Stimulated activated naive CD8-positive, alpha-beta T cell treated with anti-CD3 and anti-CD28 coated beads, Interleukin-15, Interleukin-2, amounts not matched to agents 100 ng/mL and 50 ng/mL, for 24 hours (primary cell): Measurements from ENCODE around the gene DUSP8.
"Not testable (repeated sequence)": the region's sequence is repeated elsewhere in the genome, so short reads cannot be mapped to it uniquely, and the experiment has no call there.

Experiments used
- H3K27ac Mint-ChIP-seq: one replicate; pipeline ENCODE4 v1.8.0; 2021; ENCODE audit warnings: mild to moderate bottlenecking, mixed read lengths
- H3K27me3 Mint-ChIP-seq: one replicate; pipeline ENCODE4 v1.8.0; 2021; ENCODE audit warnings: mixed read lengths
- H3K36me3 Mint-ChIP-seq: one replicate; pipeline ENCODE4 v1.8.0; 2021; ENCODE audit warnings: low read depth, mixed read lengths
- H3K4me1 Mint-ChIP-seq: one replicate; pipeline ENCODE4 v1.8.0; 2021; ENCODE audit warnings: low read depth, mixed read lengths
- H3K4me3 Mint-ChIP-seq: one replicate; pipeline ENCODE4 v1.8.0; 2021; ENCODE audit warnings: mild to moderate bottlenecking, mixed read lengths
- H3K9me3 Mint-ChIP-seq: one replicate; pipeline ENCODE4 v1.8.0; 2021; ENCODE audit warnings: mixed read lengths

The DUSP8 gene

DNA sequence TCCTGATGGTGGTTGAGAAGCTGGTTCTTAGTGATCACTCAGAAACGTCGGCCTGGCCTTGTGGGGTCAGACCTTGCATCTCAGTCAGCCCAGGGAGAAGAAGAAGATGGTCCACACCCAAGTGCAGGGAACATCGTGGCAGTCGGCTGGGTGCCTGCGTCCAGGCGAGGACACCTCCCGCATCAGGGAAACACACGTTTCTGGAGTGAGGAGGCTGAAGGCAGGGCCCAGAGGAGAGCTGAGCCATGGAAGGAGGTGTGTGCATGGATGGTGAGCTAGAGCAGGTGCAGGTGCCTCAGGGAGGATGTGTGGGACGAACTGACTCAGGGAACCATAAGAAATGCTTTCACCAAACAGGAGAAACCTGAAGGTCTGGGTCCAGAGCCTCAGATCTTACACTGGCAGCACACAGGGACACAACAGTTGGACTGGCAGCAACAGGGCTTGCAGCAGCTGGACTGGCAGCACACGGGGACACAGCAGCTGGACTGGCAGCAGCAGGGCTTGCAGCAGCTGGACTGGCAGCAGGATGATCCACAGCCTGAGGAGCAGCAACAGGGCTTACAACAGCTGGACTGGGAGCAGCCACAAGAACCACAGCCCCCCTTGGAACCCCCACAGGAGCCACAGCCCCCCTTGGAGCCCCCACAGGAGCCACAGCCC lies 25.4 kb upstream of the DUSP8 start:
- Mint-ChIP-seq H3K27me3 (peaks cover 54% of the 10 kb centered on the region), H3K9me3 (no peaks in the 10 kb centered on the region), H3K4me1 (no peaks in the 10 kb centered on the region), H3K36me3 (no peaks in the 10 kb centered on the region), H3K27ac (no peak overlapping the region), H3K4me3 (no peak overlapping the region)

DNA sequence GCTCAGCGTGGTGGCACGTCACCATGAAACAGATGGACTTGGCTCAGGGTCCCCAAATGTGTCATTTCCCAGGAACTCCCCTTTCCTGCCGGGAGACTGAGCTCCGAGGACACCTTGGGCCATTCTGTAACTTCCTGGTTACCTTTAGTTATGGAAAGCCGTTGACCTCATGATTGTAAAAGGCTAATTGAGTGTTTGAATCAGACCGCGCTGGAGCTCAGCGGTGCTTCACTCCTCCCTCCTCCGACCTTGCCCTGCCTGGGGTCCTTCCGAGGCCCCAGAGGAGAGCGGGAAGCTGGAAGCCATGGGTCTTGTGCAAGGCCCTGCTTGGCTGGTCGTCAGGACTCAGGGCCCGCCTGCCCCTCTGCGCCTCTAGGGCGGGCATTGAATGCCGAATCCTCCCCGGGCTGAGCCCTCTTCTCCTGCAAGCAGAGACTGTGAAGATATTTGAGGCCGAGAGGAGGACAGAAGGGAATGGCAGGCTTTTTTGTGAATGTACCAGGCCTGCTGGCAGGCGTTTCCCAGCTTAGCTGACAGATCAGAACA lies 24.6 kb upstream of the DUSP8 start:
- not testable (repeated sequence) for H3K4me1 Mint-ChIP-seq, H3K4me3 Mint-ChIP-seq, H3K9me3 Mint-ChIP-seq, H3K36me3 Mint-ChIP-seq, H3K27ac Mint-ChIP-seq
- H3K27me3 Mint-ChIP-seq, result peaks cover 46% of the 10 kb centered on the region

DNA sequence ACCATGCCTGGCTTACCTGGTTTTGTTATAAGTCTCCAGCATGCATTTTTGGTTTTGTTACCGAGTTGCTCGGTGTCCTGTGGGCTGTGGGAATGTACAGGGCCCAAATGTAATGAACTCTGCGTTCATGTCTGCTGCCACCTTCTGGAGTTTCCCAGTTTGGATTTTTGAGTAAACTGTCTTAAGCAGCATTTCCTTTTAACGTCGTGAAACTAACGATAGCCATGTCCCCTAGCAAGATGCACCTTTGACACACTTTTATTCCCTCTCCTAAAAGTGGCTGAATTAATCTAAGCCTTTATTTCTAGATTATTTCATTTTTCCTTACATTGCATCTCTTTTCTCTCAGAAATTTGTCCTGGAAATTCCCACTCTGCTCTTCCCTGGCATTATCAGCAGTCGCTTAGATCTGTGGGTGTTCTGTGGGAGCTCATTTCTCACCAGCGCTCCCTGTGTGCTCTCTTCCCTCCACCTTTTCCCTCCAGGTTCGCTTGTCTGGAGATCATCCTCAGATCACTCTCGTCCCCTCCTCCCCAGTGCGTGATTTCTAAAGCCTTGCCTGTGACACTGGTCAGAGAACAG lies 24.0 kb upstream of the DUSP8 start:
- not testable (repeated sequence) for H3K4me3 Mint-ChIP-seq, H3K36me3 Mint-ChIP-seq, H3K27ac Mint-ChIP-seq, H3K9me3 Mint-ChIP-seq, H3K4me1 Mint-ChIP-seq
- H3K27me3 Mint-ChIP-seq, result peaks cover 45% of the 10 kb centered on the region

DNA sequence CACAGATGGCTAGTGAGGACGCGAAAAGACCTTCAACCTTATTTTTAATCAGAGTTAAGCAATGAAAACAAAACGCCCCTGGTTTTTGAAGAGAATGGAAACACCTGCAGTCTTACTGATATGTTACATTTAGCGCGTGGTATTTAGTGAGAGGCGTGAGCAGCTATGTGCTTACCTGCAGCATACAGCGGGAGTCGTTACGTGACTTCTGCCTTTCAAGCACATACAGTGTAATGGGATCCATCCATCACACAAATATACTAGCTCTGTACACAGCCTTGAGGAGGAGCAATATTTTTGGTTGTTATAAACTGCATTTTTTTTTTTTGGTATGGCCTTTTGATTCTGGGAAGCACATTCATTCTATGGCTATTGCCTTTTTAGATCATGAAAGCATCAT lies 20.6 kb upstream of the DUSP8 start:
- H3K36me3 Mint-ChIP-seq, result no peaks in the 10 kb centered on the region
- peaks cover 27% of the 10 kb centered on the region for H3K27me3 Mint-ChIP-seq
- H3K4me3 Mint-ChIP-seq, result no peak overlapping the region
- H3K9me3 Mint-ChIP-seq, result peaks cover 4% of the 10 kb centered on the region
- H3K27ac Mint-ChIP-seq, result no peak overlapping the region
- peaks cover 12% of the 10 kb centered on the region for H3K4me1 Mint-ChIP-seq

DNA sequence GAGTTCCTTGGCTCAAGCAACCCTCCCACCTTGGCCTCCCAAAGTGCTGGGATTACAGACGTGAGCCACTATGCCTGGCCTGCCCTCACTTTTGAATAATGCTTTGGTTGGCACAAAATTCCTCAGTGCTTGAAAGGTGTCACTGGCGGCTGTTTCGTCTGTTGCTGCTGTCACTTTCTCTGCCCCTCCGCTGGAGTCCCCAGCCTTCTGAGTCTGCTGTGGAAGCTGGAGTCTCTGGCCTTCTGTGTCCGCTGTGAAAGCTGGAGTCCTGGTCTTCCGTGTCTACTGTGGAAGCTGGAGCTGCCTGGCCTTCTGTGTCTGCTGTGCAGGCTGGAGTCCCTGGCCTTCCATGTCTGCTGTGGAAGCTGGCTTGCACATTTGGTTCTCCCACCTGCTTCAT lies 17.9 kb upstream of the DUSP8 start:
- H3K9me3 Mint-ChIP-seq, result peaks cover 4% of the 10 kb centered on the region
- peaks cover 14% of the 10 kb centered on the region for H3K27me3 Mint-ChIP-seq
- H3K36me3 Mint-ChIP-seq, result no peaks in the 10 kb centered on the region
- peaks cover 12% of the 10 kb centered on the region for H3K4me1 Mint-ChIP-seq
- no peak overlapping the region for H3K27ac Mint-ChIP-seq
- no peak overlapping the region for H3K4me3 Mint-ChIP-seq

DNA sequence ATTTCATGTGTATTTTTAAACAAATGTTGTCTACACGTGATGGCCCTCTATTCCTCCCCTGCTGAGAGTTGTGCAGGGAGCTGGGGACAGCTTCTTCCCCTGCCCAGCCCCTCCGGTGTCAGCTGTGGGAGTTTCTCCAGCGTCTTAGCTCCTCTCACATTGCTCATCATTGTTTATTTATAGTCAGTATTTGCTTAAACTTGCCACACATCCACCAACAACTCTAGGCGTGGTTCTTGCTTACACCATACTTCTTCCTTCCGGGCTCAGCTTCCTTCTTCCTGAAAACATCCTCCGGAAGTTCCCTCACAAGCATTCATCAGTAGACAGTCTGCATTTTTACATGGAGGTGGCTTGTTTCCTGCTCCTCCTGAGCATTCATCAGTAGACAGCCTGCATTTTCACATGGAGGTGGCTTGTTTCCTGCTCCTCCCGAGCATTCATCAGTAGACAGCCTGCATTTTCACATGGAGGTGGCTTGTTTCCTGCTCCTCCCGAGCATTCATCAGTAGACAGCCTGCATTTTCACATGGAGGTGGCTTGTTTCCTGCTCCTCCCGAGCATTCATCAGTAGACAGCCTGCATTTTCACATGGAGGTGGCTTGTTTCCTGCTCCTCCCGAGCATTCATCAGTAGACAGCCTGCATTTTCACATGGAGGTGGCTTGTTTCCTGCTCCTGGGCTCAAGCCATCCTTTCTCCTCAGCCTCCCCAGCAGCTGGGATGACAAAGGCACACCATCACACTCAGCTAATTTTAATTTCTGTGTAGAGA lies 17.3 kb upstream of the DUSP8 start:
- peaks cover 14% of the 10 kb centered on the region for H3K27me3 Mint-ChIP-seq
- H3K9me3 Mint-ChIP-seq, H3K36me3 Mint-ChIP-seq: not testable (repeated sequence)
- H3K4me3 Mint-ChIP-seq, result peak overlapping the region; percentile 38
- H3K4me1 Mint-ChIP-seq, result peaks cover 13% of the 10 kb centered on the region
- peak overlapping the region; percentile 71 for H3K27ac Mint-ChIP-seq

DNA sequence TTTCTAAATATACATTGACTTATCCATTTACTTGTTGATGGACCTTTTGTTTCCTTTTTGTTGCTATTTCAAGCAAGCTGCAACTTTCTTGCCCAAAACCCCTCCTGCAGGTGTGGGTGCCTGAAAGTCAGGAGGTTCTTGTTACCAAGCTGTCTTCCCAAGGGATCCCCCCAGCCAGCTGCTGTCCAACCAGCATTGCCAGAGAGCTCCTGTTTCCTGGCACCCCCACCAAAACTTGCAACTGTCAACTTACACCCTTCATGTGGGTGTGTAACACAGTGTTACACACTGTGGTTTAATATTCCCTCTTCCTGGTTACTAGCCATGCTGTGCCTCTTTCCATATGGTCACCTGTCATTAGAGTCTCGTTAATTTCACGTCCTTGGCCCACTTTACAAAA lies 14.6 kb upstream of the DUSP8 start:
- Mint-ChIP-seq H3K27me3 (peaks cover 16% of the 10 kb centered on the region), H3K36me3 (no peaks in the 10 kb centered on the region), H3K4me3 (no peak overlapping the region), H3K9me3 (peaks cover 4% of the 10 kb centered on the region), H3K27ac (no peak overlapping the region), H3K4me1 (peaks cover 18% of the 10 kb centered on the region)

DNA sequence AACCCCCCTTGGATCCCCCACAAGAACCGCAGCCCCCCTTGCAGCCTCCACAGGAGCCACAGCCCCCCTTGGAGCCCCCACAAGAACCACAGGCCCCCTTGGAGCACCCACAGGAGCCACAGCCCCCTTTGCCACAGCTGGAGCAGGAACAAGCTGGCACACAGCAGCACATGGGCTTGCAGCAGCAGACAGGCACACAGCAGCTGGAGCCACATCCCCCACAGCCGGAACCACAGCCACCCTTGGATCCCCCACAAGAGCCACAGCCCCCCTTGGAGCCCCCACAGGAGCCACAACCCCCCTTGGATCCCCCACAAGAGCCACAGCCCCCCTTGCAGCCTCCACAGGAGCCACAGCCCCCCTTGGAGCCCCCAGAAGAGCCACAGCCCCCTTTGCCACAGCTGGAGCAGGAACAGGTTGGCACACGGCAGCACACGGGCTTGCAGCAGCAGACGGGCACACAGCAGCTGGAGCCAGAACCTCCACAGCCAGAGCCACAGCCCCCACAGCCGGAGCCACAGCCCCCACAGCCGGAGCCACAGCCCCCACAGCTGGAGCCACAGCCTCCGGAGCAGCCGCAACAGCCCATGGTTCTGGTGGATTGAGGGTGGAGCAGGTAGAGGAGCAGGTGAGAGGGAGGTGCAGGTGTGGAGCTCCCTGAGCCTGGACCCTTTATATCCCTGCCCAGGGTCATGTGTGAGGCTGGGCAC lies 12.7 kb upstream of the DUSP8 start, which contains the start of gene KRTAP5-1:
TSS of gene KRTAP5-1 (minus strand) at position 623 of the 710 bp plus-strand sequence. CDS start at position 589, 34 bp downstream.
- H3K27ac Mint-ChIP-seq, H3K4me3 Mint-ChIP-seq, H3K36me3 Mint-ChIP-seq, H3K9me3 Mint-ChIP-seq: not testable (repeated sequence)
- Mint-ChIP-seq H3K4me1 (peaks cover 18% of the 10 kb centered on the region), H3K27me3 (peaks cover 16% of the 10 kb centered on the region)

DNA sequence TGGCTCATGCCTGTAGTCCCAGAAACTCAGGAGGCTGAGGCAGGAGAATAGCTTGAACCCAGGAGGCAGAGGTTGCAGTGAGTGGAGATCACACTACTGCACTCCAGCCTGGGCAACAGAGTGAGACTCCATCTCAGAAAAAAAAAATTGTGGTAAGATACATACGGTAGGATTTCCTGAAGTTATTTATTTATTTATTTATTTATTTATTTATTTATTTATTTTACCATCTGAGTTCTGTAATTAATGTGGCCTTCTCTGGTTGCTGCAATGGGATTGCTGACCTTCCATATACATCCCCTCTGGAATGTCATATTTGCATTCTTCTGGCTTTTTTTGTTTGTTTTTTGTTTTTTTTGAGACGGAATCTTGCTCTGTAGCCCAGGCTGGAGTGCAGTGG lies 10.8 kb upstream of the DUSP8 start:
- peaks cover 16% of the 10 kb centered on the region for H3K27me3 Mint-ChIP-seq
- H3K4me1 Mint-ChIP-seq, H3K4me3 Mint-ChIP-seq, H3K9me3 Mint-ChIP-seq, H3K36me3 Mint-ChIP-seq, H3K27ac Mint-ChIP-seq: not testable (repeated sequence)

DNA sequence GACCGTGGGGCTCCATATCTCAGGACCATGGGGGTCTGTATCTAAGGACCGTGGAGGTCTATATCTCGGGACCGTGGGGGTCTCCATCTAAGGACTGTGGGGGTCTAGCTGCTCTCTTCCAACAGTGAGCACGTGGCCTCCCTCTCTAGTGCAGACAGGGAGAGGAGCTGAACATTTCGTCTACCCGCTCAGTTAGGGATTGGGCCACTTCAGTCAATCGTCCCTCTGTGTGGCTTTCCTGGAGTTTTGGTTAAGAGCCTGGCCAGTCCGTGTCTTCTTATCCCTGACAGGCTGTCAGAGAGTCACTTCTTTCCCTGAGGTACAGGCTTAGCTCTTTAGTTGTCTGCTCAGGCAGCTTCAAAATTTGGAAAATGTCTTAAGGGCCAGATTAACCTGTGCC lies 9.9 kb upstream of the DUSP8 start:
- H3K9me3 Mint-ChIP-seq, result peaks cover 8% of the 10 kb centered on the region
- peaks cover 6% of the 10 kb centered on the region for H3K4me1 Mint-ChIP-seq
- no peaks in the 10 kb centered on the region for H3K36me3 Mint-ChIP-seq
- no peak overlapping the region for H3K4me3 Mint-ChIP-seq
- no peak overlapping the region for H3K27ac Mint-ChIP-seq
- peaks cover 16% of the 10 kb centered on the region for H3K27me3 Mint-ChIP-seq

DNA sequence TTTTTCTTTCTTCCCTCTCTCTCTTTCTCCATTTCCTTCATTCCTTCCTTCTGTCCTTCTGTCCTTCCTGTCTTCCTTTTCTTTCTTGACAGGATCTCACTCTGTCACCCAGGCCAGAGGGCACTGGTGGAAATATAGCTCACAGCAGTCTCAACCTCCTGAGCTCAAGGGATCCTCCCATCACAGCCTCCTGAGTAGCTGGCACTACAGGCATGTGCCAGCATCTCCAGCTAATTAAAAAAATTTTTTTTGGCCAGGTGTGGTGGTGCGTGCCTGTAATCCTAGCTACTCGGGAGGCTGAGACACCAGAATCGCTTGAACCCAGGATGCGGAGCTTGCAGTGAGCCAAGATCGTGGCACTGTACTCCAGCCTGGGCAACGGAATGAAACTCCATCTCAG lies 4.8 kb upstream of the DUSP8 start:
- peaks cover 8% of the 10 kb centered on the region for H3K9me3 Mint-ChIP-seq
- no peaks in the 10 kb centered on the region for H3K36me3 Mint-ChIP-seq
- H3K27me3 Mint-ChIP-seq, result peaks cover 3% of the 10 kb centered on the region
- no peak overlapping the region for H3K27ac Mint-ChIP-seq
- H3K4me3 Mint-ChIP-seq, result no peak overlapping the region
- H3K4me1 Mint-ChIP-seq, result no peaks in the 10 kb centered on the region

DNA sequence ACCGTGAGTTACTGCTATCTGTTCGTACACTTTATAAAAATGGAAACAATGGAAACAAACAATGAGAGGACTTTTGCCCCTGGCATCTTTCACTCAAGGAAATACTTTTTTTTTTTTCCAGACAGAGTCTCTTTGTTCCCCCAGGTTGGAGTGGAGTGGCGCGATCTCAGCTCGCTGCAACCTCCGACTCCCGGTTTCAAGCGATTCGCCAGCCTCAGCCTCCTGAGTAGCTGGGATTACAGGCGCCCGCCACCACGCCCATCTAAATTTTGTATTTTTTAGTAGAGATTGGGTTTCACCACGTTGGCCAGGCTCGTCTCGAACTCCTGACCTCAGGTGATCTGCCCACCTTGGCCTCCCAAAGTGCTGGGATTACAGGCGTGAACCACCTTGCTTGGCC lies 3.7 kb upstream of the DUSP8 start:
- not testable (repeated sequence) for H3K27ac Mint-ChIP-seq, H3K9me3 Mint-ChIP-seq, H3K4me1 Mint-ChIP-seq, H3K4me3 Mint-ChIP-seq, H3K36me3 Mint-ChIP-seq, H3K27me3 Mint-ChIP-seq

DNA sequence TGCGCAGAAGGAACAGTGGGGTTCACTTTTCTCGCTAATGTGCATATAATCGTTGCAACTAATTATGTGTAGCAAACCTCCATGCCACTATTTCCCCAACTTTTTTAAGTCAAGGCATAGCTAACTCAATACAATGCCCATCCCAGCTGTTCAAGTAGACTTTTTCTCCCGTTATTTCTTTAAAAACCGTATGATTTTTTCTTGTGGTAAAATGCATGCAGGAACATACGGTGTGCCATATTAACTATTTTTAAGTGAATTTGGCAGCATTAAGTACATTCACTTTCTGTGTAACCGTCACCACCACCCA lies 2.8 kb upstream of the DUSP8 start:
- Mint-ChIP-seq H3K27ac (no peak overlapping the region), H3K27me3 (peaks cover 3% of the 10 kb centered on the region), H3K4me1 (peaks cover 3% of the 10 kb centered on the region), H3K4me3 (no peak overlapping the region), H3K36me3 (no peaks in the 10 kb centered on the region), H3K9me3 (peaks cover 8% of the 10 kb centered on the region)

DNA sequence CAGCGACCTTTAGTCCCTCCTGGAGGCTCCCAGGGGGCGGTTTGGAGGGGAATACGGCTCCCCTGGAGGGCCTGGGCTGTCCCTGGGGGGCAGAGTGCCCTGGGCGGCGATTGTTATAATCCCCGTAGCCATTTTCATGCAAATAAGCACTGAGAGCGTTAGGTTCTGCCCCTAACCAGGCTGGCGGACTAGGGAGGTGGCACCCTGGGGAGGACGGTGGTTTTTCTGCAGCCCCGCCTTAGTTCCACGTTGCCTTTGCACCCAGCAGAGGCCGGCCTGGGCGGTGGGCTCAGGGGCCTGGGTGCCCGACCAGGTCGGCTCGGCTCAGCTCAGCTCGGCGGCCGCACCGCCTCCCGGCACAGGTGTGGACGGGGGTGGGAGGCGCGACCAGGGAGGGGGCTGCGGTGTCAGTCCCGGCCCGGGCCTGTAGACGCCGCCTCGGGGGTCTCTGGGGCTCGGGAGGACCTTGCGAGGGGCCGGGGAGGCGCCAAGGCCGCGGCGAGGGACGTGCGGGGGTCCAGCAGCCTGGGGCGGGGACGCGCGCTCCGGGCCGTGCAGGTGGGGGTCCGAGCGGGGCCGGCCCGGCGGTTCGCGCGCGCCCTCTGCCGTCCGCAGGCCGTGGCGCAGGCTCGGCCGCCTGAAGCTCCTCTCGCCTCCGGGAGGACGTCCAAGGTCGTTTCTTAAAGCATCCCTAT lies 2.3 kb upstream of the DUSP8 start:
- Mint-ChIP-seq H3K4me3 (no peak overlapping the region), H3K27ac (no peak overlapping the region), H3K9me3 (peaks cover 8% of the 10 kb centered on the region), H3K27me3 (peaks cover 3% of the 10 kb centered on the region), H3K36me3 (no peaks in the 10 kb centered on the region), H3K4me1 (peaks cover 5% of the 10 kb centered on the region)

DNA sequence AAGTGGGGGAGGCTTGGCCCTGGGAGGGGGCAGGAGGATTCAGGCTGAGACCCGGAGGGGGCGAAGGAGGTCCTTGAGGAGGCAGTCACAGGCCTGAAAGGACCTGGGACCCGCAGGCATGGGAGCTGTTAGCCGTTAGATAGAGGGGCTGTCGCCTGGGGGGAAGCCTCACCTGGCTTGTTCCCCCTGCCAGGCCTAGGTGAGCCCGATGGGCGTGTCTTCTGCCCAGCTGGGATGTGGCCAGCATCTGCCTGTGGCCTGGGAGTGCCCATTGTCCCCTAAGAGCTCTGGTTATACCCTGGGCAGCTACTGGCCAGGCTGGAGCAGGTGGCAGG lies 1.8 kb upstream of the DUSP8 start:
- Mint-ChIP-seq H3K9me3 (peaks cover 8% of the 10 kb centered on the region), H3K27ac (no peak overlapping the region), H3K4me1 (peaks cover 8% of the 10 kb centered on the region), H3K36me3 (no peaks in the 10 kb centered on the region), H3K4me3 (peak overlapping the region; percentile 48), H3K27me3 (peaks cover 3% of the 10 kb centered on the region)
